Measurements from ENCODE around the gene NCOA7.
"Not testable (repeated sequence)": the region's sequence is repeated elsewhere in the genome, so short reads cannot be mapped to it uniquely, and the experiment has no call there.

NCOA7 gene

DNA sequence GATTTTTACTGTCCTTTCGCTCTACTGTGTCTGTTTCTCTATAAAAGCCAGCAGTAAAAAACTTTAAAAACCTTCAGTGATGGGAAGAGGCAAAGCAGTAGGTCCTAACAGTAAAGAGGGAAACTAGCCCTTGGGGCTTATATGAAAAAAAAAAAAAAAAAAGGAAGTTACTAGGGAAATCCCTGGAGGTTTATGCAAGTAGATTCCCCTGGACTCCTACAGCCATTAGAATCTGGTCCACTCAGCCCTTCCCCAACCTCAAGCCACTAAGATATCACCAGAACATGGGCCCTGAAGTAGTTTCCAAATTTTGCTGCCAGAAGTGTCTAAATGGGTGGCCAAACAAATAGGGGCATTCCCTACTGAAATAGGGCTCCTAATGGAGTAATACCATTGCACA is 95.3 kb downstream of the NCOA7 start:
- TF ChIP-seq POLR2A (IDR thresholded peaks at IDR 0.05; ENCODE audit: low read depth, low read length): no peak
- FAIRE-seq: no peak
- no peak for DNase-seq (ENCODE audit: insufficient read length, low spot score)

DNA sequence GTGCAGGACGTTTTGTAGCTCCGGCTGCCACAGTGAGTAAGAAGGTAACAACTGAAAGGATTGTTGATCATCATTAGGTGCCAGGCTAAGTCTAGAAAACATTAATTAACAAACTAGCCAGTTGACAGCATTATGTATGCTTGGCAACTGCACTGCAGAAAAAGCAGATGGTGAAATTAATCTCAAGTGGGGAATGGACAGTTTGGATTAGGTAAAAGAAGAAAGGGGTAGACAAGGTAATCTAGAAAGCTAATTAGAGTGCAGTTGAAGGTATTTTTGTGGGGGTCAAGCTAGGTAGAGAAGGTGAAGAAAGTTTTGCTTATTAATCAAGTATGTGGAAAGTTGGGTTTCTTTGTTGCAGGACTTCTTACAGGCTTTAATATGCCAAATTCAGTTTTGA is 96.2 kb downstream of the NCOA7 start:
- TF ChIP-seq POLR2A (IDR thresholded peaks at IDR 0.05; ENCODE audit: low read depth, low read length): no peak
- DNase-seq (ENCODE audit: insufficient read length, low spot score): no peak
- FAIRE-seq: no peak

DNA sequence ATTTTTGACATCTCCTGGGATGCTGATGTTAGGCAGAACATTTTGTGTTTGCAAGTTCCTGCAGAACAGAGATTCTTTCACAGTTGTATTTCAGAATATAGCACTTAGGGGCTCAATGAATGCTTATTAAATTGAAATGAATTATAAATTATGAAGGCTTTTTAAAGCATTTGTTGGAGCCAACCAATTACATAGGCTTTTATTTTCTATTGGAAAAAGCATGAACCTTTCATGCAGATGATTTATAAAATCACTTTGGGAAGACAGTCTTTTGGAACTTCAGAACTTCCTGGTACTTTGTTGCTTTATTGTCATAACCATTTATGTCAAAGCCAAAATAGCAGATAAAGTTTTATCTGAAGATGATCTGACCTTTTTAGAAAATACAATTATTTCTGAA is 96.6 kb downstream of the NCOA7 start:
- FAIRE-seq: no peak
- TF ChIP-seq POLR2A (IDR thresholded peaks at IDR 0.05; ENCODE audit: low read depth, low read length): no peak

DNA sequence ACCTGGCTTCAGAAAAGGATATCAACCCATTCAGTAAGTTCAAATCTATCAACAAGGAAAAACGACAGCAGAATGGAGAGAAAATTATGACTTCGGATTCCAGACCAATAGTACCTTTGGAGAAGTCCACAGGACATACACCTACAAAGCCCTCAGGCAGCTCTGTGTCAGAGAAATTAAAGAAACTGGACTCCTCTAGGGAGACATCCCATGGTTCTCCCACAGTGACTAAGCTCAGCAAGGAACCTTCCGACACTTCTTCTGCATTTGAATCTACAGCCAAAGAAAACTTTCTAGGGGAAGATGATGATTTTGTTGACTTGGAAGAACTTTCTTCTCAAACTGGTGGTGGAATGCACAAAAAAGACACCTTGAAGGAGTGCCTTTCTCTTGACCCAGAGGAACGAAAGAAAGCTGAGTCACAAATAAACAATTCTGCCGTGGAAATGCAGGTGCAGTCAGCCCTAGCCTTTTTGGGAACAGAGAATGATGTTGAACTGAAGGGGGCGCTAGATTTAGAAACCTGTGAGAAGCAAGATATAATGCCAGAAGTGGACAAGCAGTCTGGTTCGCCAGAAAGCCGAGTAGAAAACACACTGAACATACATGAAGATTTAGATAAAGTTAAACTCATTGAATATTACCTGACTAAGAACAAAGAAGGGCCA is 98.4 kb downstream of the NCOA7 start:
- DNase-seq (ENCODE audit: insufficient read length, low spot score): peak; percentile 1
- no peak for TF ChIP-seq POLR2A (IDR thresholded peaks at IDR 0.05; ENCODE audit: low read depth, low read length)
- no peak for FAIRE-seq

More for the DNA sequence above, 96.6 kb downstream of the NCOA7 start:
- DNase-seq (ENCODE audit: insufficient read length, low spot score): no peak

DNA sequence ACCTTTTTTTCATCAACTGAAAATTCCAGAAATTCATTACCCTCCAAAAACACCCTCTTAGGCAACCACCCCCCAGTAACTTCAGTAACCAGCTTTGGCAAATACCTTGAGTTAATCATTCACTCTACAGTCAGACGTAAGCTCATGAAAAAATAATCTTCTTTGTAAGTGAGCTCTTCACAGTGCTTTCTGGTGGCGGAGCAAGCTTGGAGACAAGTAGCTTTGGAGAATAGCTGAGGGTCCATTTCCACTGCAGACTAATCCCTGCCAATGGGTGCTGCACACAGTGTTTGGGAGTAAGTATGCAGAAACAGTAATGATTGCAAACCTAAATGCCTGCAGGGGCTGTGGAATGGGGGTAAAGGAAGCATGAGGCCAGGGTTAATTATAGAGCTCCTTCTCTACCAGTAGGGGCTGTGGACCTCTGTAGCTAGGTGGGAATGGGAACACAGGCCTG is 109.0 kb downstream of the NCOA7 start:
- no peak for FAIRE-seq
- no peak for DNase-seq (ENCODE audit: insufficient read length, low spot score)
- TF ChIP-seq POLR2A (IDR thresholded peaks at IDR 0.05; ENCODE audit: low read depth, low read length): no peak

DNA sequence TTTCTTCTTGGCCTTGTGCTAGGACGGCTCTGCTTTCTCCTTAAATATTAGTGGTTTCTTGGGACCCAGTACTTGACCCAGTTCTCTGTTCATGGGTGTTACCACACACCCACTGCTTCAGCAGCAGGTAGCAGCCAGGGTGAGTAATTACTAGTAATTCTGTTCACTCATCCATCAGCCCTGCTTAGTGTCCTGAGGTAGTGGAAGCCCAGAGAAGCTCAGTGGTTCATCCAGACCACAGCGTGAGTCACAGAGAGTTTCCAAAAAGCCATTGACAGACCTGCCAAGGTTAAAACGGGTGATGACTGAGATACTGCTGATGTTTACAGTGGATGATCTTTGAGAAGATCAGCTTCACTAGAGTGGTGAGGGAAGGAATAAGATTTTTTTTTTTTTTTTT is 114.1 kb downstream of the NCOA7 start:
- peak; percentile 37 for DNase-seq (ENCODE audit: insufficient read length, low spot score)
- peak; percentile 96 for FAIRE-seq
- TF ChIP-seq POLR2A (IDR thresholded peaks at IDR 0.05; ENCODE audit: low read depth, low read length): no peak

DNA sequence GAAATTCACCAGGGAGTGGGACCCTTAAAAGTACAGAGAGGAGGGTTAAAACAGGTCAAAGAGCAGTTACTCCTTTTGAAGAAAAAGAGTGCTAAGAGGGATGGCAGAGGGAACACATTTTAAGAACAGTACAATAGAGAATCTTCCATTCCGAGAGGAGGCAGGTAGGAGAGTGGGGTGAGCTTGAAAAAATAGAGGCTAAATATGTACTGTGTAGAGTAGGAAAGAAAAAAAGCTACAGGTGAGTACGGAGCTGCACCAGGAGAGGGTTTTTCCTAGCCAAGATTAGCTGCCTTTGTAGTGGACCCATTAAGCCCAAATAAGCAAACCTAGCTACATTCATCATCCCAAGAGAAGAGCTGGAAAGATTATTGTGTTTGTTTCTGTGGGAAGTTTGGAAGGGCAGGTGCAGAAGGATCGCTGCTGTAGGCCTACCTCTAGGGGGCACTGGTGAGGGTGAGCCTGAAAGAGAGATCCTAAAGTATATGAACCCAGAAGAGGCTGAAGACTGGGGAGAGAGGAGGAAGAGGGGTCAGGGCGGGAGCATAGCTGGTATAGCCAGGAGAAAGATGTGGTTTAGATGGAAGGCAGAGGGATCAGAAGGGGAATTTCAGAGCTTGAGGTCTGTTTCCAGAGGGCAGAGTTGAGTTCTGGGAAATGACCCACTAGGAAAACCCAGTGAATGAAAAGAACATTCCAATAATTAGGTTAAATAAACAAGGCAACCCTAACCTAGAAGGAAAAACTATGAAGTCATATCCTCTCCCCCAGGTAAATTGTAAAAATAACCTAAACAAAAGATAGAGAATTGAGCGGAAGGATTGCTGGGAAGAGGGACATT is 115.6 kb downstream of the NCOA7 start:
- FAIRE-seq (no peak), DNase-seq (ENCODE audit: insufficient read length, low spot score) (peak; percentile 15)
- TF ChIP-seq POLR2A (IDR thresholded peaks at IDR 0.05; ENCODE audit: low read depth, low read length): no peak

DNA sequence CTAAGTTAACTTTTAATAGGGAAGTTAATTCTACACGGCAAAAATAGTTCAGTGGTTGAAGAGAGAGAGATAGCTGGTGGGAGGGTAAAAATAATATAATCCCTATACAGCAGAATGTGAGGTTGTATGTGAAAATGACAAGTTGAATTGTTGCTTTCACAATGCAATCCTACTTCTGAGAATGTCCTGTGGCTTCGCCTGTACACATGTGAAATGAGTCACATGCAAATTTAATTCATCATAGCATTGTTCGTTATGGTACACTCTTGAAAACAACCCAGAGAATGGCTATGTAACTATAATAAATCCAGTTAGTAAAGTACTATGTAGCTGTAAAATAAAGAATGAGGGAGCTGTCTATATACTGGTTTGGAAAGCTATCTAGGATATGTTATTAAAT is 119.8 kb downstream of the NCOA7 start:
- FAIRE-seq (no peak), DNase-seq (ENCODE audit: insufficient read length, low spot score) (no peak)
- no peak for TF ChIP-seq POLR2A (IDR thresholded peaks at IDR 0.05; ENCODE audit: low read depth, low read length)

DNA sequence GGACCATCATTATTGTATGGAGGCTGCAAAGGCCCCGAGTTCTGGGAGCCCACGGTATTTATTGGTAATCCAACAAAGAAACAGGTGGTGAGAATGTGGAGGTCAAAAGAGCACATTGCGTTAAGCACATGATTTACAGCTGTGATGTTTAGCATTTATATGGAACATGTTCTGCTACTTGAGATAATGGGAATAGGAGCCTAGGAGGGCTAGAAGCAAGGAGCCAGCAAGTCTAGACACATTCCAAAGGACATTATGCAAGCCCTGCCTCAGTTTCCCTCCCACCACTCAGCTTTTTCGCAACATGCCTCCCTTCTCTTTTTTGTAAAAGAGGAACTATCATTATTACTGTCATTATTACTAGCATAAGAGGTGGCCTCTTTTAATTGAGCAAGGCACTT is 120.3 kb downstream of the NCOA7 start:
- not testable (repeated sequence) for FAIRE-seq; DNase-seq (ENCODE audit: insufficient read length, low spot score)

DNA sequence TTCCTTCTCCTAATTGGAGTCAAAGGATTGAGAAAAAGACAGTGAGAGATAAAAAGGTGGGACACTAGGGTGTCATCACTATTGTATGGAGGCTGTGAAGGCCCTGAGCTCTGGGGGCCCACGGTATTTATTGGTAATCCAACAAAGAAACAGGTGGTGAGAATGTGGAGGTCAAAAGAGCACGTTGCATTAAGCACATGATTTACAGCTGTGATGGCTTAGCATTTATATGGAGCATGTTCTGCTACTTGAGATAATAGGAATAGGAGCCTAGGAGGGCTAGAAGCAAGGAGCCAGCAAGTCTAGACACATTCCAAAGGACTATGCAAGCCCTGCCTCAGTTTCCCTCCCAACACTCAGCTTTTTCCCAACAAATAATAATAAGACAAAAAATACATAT is 121.7 kb downstream of the NCOA7 start:
- not testable (repeated sequence) for DNase-seq (ENCODE audit: insufficient read length, low spot score); FAIRE-seq

DNA sequence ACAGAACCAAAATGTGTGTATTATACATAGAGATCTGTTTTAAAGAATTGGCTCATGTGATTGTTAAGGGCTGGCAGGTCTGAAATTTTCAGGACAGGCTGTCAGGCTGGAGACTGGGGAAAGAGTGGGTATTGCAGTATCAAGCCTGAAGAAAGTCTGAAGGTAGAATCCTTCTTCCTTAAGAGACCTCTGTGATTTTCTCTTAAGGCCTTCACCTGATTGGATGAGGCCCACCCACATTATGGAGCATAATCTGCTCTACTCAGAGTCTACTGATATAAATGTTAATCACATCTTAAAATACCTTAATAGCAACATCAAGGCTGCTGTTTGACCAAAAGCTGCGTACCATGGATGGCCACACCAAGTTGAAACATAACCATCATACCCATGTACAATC is 122.4 kb downstream of the NCOA7 start:
- TF ChIP-seq POLR2A (IDR thresholded peaks at IDR 0.05; ENCODE audit: low read depth, low read length): no peak
- DNase-seq (ENCODE audit: insufficient read length, low spot score): no peak
- FAIRE-seq: no peak

DNA sequence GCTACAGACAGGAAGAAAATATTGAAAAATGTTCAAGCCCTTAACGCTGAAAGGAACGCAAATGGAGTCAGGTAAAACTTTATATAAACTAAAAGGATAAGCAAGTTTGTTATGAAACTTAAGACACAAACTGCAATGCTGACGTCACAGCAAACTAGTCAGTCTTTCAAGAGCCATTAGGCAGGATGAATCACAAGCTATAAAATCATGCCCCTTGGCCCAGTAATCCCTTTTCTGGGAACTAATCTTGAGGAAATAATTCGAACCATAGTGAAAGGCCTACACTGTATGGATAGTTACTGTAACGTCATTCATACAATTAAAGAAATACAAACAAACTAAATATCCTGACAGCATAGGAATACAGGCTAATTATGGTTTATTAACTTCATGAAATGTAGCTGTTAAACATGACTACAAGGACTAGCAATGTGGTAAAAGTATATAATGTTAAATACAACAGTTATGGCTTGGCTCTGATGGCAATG is 123.1 kb downstream of the NCOA7 start:
- TF ChIP-seq POLR2A (IDR thresholded peaks at IDR 0.05; ENCODE audit: low read depth, low read length): no peak
- FAIRE-seq: peak; percentile 92
- peak; percentile 29 for DNase-seq (ENCODE audit: insufficient read length, low spot score)

DNA sequence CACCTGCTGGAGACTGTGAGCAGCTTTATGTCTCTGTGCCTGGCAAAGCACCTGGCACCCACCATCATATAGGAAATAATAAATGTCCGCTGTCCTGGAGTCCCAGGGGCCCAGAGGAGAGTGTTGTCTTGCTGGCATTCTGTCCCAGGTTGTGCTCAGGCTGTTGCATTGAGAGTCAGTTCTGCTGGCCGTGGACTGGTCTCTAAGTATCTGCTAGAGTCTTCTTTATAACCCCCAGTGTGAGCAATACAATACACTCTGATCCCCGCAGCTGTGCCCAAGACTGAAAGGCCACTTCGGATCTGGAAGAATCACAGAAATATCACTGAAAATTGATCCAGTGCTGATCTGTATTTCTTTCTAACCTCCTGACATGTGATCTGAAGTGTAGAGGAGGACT is 127.5 kb downstream of the NCOA7 start:
- TF ChIP-seq POLR2A (IDR thresholded peaks at IDR 0.05; ENCODE audit: low read depth, low read length): no peak
- FAIRE-seq (no peak), DNase-seq (ENCODE audit: insufficient read length, low spot score) (no peak)

DNA sequence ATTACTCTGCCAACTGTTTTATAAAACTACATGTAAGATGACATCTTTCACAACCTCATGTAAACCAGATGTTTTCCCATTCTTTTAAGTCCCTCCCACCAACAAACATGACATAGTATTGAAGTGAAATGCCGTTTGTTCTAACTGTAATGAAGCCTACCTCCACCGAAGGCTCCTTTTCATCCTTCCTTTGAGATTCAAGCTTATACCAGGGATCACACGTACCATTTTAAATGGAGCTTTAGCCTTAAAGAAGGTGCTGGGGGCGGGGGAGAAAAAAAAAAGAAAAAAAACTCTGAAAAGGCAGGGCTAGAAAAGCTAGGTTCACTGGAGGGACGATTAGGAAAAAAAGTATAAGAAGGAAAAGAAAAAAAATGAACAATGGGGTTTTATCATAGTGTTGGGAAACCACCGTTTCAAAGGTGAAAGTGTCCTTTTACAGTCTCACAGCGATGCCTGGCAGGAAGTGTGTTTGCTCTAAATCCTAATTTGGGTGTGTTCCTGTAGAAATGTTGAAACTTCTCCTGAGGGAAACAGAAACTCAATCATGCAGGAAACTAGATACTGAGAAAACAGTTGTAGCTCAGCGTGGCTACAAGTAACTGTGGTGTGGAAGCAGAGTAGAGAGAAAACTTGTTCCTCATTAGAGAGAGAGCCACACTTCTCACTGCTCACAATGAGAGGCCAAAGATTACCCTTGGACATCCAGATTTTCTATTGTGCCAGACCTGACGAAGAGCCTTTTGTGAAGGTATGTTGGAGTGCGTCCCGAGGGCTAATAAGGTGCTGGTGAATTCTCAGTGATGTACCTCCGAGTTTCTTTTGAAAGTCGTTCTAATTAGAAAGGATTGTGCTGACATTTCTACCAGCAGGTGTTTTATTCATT is 128.2 kb downstream of the NCOA7 start:
- DNase-seq (ENCODE audit: insufficient read length, low spot score) (no peak), FAIRE-seq (peak; percentile 78)

More for the DNA sequence above, 128.2 kb downstream of the NCOA7 start:
- no peak for TF ChIP-seq POLR2A (IDR thresholded peaks at IDR 0.05; ENCODE audit: low read depth, low read length)
